ENCODE results near the gene WIPI1. TPM values are rescaled to one million over a fixed set of nuclear protein-coding genes. Genes with fewer than 3 reads are reported as not detected.

Gene WIPI1
- total and polyA plus RNA-seq, 4 donors: 19.2 to 84.8 (median 41.5) TPM

Small RNA genes within 50 kb of the gene (small RNA-seq; reads per million reads assigned to genes)
- not detected for gene MIR635 (ENCODE audit: low replicate concordance)

Other genes starting within 250 kb of the WIPI1 start
- 10 to 100 TPM; 57.5 to 83.9 TPM for gene AMZ2, start 209.5 kb downstream of the WIPI1 start, total RNA-seq
- 100 to 1,000 TPM; 114 to 122 TPM for gene AMZ2, start 209.5 kb downstream of the WIPI1 start, polyA plus RNA-seq (ENCODE audit: insufficient read length in 2 of 2)
- 10 to 100 TPM; 11.1 to 36.5 TPM for gene SLC16A6, start 166.4 kb downstream of the WIPI1 start, total RNA-seq
- gene SLC16A6, start 166.4 kb downstream of the WIPI1 start, polyA plus RNA-seq (ENCODE audit: insufficient read length in 2 of 2): 1 to 10 TPM; 2.3 to 7.6 TPM
- 10 to 100 TPM; 10.6 to 18.8 TPM for gene ARSG, start 166.0 kb downstream of the WIPI1 start, total RNA-seq
- gene ARSG, start 166.0 kb downstream of the WIPI1 start, polyA plus RNA-seq (ENCODE audit: insufficient read length in 2 of 2): 1 to 10 TPM; 8.2 to 9.2 TPM
- 100 to 1,000 TPM; 338 to 397 TPM for gene PRKAR1A, start 54.9 kb upstream of the WIPI1 start, total RNA-seq
- 100 to 1,000 TPM; 245 to 283 TPM for gene PRKAR1A, start 54.9 kb upstream of the WIPI1 start, polyA plus RNA-seq (ENCODE audit: insufficient read length in 2 of 2)
- gene FAM20A, start 143.9 kb upstream of the WIPI1 start, total RNA-seq: 10 to 100 TPM; 13.1 to 46.5 TPM
- gene FAM20A, start 143.9 kb upstream of the WIPI1 start, polyA plus RNA-seq (ENCODE audit: insufficient read length in 2 of 2): 10 to 100 TPM; 11.5 to 16.3 TPM